Limb (tissue), 2 donors: Measurements from ENCODE around the gene OR2H2.

Experiments
- DNase-seq, 2 donors: peaks; one replicate each; pipeline ENCODE4 v3.0.0-alpha.2; 2016; ENCODE audit errors: extremely low spot score in 2 of 2

Gene OR2H2

GRCh38 chr6:29584821-29585220, at the start of gene OR2H2:
Gene OR2H2, plus strand, starts transcription at chr6:29585121. Its CDS starts 2,824 bp downstream, at chr6:29587945.
- no peak for DNase-seq

GRCh38 chr6:29537714-29538403, 47.1 kb upstream of the OR2H2 start:
- no peak for DNase-seq

- no peak for DNase-seq
Measured at GRCh38 chr6:29547573-29547972, 37.3 kb upstream of the OR2H2 start.

GRCh38 chr6:29552512-29553051, 32.3 kb upstream of the OR2H2 start:
- peak in 1 of 2 donors; percentile 58 for DNase-seq

GRCh38 chr6:29553268-29554057, 31.5 kb upstream of the OR2H2 start:
- DNase-seq: peak; percentile 1 to 68

- no peak for DNase-seq
Measured at GRCh38 chr6:29554764-29555163, 30.2 kb upstream of the OR2H2 start.

- no peak for DNase-seq
Measured at GRCh38 chr6:29557320-29557719, 27.6 kb upstream of the OR2H2 start.

- DNase-seq: no peak
Measured at GRCh38 chr6:29558439-29559079, 26.4 kb upstream of the OR2H2 start.

- DNase-seq: no peak
Measured at GRCh38 chr6:29559524-29560287, 25.2 kb upstream of the OR2H2 start, which contains the start of gene UBD. Gene UBD, minus strand, starts transcription at chr6:29559732. Its CDS starts 31 bp downstream, at chr6:29559701.

GRCh38 chr6:29561091-29561490, 23.8 kb upstream of the OR2H2 start:
- no peak for DNase-seq

- no peak for DNase-seq
Measured at GRCh38 chr6:29561606-29562181, 23.2 kb upstream of the OR2H2 start.

- DNase-seq: no peak
Measured at GRCh38 chr6:29563435-29563965, 21.4 kb upstream of the OR2H2 start.

GRCh38 chr6:29564875-29565274, 20.0 kb upstream of the OR2H2 start:
- DNase-seq: no peak

GRCh38 chr6:29566856-29567255, 18.1 kb upstream of the OR2H2 start:
- no peak for DNase-seq

GRCh38 chr6:29567541-29567940, 17.4 kb upstream of the OR2H2 start:
- no peak for DNase-seq

- DNase-seq: no peak
Measured at GRCh38 chr6:29567991-29568390, 16.9 kb upstream of the OR2H2 start.

GRCh38 chr6:29576056-29576455, 8.9 kb upstream of the OR2H2 start:
- DNase-seq: no peak

GRCh38 chr6:29577544-29577943, 7.4 kb upstream of the OR2H2 start:
- no peak for DNase-seq

GRCh38 chr6:29589423-29590048, 4.6 kb downstream of the OR2H2 start:
- peak; percentile 57 to 58 for DNase-seq

- DNase-seq: no peak
Measured at GRCh38 chr6:29590218-29590808, 5.4 kb downstream of the OR2H2 start.
